Activated CD8-positive, alpha-beta memory T cell treated with anti-CD3 and anti-CD28 coated beads for 4 hours (primary cell): ENCODE results near the gene TMEM176B.

Experiments used
- DNase-seq, 2 donors: peaks; one replicate each; pipeline ENCODE4 v3.0.0-alpha.2; 2020; ENCODE audit warnings: low read depth in 2 of 2

The TMEM176B gene

DNA sequence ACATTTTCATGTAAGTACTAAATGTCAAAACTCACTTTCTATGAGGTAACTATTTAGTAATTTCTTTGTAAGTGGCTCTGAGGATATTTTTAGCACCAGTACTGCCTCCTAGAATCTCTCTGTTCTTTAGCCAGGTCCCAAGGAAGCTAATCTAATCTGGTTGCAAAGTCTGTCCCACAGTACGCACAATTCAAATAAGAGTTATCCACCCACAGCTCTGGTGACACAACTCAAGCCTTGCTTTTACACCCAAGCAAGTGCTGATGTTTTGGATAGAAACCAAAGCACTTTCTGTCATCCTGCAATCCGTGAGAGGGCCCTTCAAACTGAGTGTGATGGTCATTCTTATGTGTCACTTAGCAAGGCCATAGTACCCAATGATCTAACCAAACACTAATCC lies 48.5 kb downstream of the TMEM176B start:
- DNase-seq: no peak

DNA sequence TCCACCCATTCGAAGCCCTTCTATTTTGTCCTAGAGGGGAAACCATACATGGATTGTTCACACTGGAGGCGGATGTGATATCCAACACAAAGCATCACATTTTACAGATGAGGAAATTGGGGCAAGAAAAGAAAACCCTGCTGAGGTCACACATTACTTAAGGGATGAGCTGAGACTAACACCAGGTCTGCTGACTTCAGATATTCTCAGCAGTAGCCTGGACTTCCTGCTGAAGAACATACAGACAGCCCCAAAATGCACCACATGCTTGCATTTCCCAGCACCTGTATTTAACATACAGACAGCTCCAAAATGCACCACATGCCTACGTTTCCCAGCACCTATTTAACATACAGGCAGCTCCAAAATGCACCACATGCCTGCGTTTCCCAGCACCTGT lies 51.8 kb downstream of the TMEM176B start:
- no peak for DNase-seq

DNA sequence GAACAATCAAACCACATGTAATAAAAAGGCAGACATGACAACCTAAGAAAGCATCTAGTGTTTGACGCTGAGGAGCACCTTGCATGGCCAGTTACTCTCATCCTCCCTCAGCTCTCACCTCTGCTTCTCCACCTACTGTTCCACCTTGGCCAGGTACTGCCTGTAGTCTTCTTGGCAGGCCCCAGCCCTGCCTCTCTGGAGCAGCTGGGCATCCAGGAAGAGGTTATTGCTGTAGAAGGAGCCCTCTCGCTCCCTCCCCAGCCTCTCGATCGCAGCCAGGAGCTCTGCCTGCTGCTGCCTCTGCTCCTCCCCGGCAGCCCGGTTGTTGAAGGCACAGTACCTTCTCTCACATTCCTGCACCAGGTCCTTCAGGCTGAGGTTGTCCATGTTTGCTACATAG lies 53.2 kb downstream of the TMEM176B start:
- DNase-seq: no peak

DNA sequence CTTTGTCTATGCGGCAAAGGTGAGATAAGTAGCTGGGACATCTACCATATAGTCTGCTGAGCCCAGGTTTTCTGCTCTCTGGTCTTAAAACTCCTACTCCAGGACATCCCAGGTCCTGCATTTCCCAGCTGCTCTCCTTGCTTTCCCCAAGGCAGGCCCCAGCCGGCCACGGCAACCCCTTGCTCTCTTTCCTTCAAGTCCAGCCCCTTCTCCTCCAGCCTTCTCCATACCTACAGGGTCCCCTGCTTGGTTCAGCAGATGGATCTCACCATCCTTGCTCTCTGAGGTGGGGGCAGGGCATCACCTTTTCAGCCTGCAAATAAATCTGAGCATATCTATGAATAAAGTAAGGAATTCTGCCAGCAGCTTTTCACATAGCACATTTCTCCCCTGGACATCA lies 54.3 kb downstream of the TMEM176B start:
- no peak for DNase-seq

DNA sequence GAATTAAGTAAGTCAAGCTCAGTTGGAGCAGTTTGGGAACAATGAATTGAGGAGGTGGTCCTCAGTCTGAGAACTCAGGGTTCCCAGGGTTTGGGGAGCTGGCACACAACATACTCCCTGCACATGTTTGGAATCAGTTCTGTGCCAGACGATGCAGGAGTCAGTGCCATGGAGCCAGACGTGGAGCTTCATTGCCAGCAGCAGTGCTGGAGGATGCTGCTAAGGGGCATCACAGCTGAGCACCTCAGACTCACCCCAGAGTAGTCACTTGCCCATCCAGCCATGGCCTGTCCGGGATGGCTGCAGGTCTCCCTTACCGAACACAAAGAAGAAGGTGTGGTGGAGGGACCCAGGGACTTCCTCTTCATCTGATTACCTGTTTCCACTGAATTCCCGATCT lies 55.1 kb downstream of the TMEM176B start:
- DNase-seq: no peak

DNA sequence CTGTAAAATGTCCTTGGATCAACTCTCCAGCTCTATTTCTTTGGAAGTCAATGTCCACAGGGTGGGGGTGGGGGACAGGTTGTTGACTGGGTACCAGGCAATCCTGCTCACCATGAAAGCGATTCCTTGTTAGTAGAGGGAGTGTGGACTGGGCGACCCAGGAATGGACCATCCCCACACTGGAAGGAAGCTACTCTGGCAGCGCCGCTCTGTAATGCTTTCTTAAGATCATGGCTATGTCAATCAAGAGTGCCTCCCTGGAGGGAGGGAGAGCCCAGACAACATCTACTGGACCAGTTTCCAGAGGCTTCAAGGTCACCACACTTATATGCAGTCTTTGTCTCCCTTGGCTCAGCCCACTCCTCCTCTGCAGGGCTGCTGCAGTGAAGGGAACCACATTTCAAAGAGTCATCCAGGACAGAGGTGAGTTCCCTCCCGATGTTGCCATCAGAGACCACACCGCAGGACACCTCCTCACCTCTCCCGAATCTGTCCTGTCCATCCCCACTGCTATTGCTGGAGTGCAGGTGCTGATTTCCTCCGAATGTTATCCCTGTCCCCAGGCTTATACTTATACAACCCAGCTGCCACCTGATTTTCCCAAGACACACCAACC lies 56.0 kb downstream of the TMEM176B start:
- no peak for DNase-seq

DNA sequence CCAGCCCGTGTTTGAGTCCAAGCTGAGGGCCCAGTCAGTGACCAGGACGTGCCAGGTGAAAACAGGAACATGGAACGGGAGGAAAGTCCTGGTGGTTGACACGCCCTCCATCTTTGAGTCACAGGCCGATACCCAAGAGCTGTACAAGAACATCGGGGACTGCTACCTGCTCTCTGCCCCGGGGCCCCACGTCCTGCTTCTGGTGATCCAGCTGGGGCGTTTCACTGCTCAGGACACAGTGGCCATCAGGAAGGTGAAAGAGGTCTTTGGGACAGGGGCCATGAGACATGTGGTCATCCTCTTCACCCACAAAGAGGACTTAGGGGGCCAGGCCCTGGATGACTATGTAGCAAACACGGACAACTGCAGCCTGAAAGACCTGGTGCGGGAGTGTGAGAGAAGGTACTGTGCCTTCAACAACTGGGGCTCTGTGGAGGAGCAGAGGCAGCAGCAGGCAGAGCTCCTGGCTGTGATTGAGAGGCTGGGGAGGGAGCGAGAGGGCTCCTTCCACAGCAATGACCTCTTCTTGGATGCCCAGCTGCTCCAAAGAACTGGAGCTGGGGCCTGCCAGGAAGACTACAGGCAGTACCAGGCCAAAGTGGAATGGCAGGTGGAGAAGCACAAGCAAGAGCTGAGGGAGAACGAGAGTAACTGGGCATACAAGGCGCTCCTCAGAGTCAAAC lies 57.7 kb downstream of the TMEM176B start:
- no peak for DNase-seq
